Activated CD8-positive, alpha-beta T cell treated with anti-CD3 and anti-CD28 coated beads for 36 hours (primary cell): ENCODE measurements around the gene CHIA. TPM values are rescaled to one million over a fixed set of nuclear protein-coding genes. Genes with fewer than 3 reads are reported as not detected.

Experiments
- ATAC-seq: fragments of 200-7000 bp; cut with Tn5 transposase; one replicate; pipeline ENCODE4 v1.10.0; 2021; ENCODE audit warnings: mild to moderate bottlenecking, moderate library complexity
- CTCF ChIA-PET: fragments of 350-600 bp; sonication (Branson Sonifier 250); formaldehyde crosslinking; loops from one replicate; lab custom pipeline; 2021; ENCODE audit warnings: antibody characterized with exemption; lab: Charles Lee
- POLR2A ChIA-PET: fragments of 350-600 bp; sonication (Branson Sonifier 250); formaldehyde crosslinking; loops from one replicate; lab custom pipeline; 2021; ENCODE audit warnings: antibody characterized with exemption; lab: Charles Lee
- DNase-seq: peaks from one replicate; pipeline ENCODE4 v3.0.0-alpha.2; 2020
- H3K27ac Mint-ChIP-seq: one replicate; pipeline ENCODE4 v1.8.0; 2021; ENCODE audit warnings: mild to moderate bottlenecking, mixed read lengths
- H3K27me3 Mint-ChIP-seq: one replicate; pipeline ENCODE4 v1.8.0; 2021; ENCODE audit warnings: mixed read lengths
- H3K36me3 Mint-ChIP-seq: one replicate; pipeline ENCODE4 v1.8.0; 2021; ENCODE audit warnings: low read depth, mixed read lengths
- H3K4me1 Mint-ChIP-seq: one replicate; pipeline ENCODE4 v1.8.0; 2021; ENCODE audit warnings: low read depth, mixed read lengths
- H3K4me3 Mint-ChIP-seq: one replicate; pipeline ENCODE4 v1.8.0; 2021; ENCODE audit warnings: mild to moderate bottlenecking, moderate library complexity, mixed read lengths
- H3K9me3 Mint-ChIP-seq: one replicate; pipeline ENCODE4 v1.8.0; 2021; ENCODE audit warnings: mixed read lengths
- CTCF ChIP-seq: fragments of 200-600 bp; IDR thresholded peaks from one replicate; pipeline ENCODE4 v1.8.0; 2022; ENCODE audit warnings: antibody characterized with exemption, mild to moderate bottlenecking
- intact Hi-C: fragments of 100-400 bp; cut with micrococcal nuclease; formaldehyde crosslinking; loops from one replicate; pipeline ENCODE4 v1.10.0; 2022
- total RNA-seq, 2 experiments: library from RNA; stranded (reverse); gene quantifications; one replicate each; pipeline ENCODE4 v1.2.3, GENCODE V29; 2021

Gene CHIA
- total RNA-seq, 2 experiments from 2014 or later: not detected

- no peaks in the 10 kb centered on the region for H3K27me3 Mint-ChIP-seq
- no peak for ATAC-seq
- intact Hi-C loops: no loop called here
- no peaks in the 10 kb centered on the region for H3K36me3 Mint-ChIP-seq
- no peaks in the 10 kb centered on the region for H3K9me3 Mint-ChIP-seq
- H3K4me3 Mint-ChIP-seq: no peak overlapping the region
- no peak overlapping the region for H3K27ac Mint-ChIP-seq
- ChIA-PET POLR2A (no interaction called here), CTCF (interaction anchor here (0.6 to 1.7 kb wide), 3 partner anchors 9 to 23 kb away, joined by 3 to 4 read pairs (median 3); no protein-coding TSS in a partner anchor)
- H3K4me1 Mint-ChIP-seq: peaks cover 8% of the 10 kb centered on the region
- TF ChIP-seq CTCF: no peak
- DNase-seq: no peak
These were observed 9.2 kb upstream of the CHIA start for GRCh38 chr1:111281411-111281810.

GRCh38 chr1:111283838-111284237 is 6.8 kb upstream of the CHIA start:
- CTCF ChIA-PET: no interaction called here
- no peaks in the 10 kb centered on the region for H3K9me3 Mint-ChIP-seq
- H3K4me3 Mint-ChIP-seq: no peak overlapping the region
- intact Hi-C loops: no loop called here
- H3K27ac Mint-ChIP-seq: no peak overlapping the region
- ATAC-seq (no peak), DNase-seq (no peak)
- H3K27me3 Mint-ChIP-seq: no peaks in the 10 kb centered on the region
- no peaks in the 10 kb centered on the region for H3K36me3 Mint-ChIP-seq
- POLR2A ChIA-PET: no interaction called here
- TF ChIP-seq CTCF: no peak
- H3K4me1 Mint-ChIP-seq: peaks cover 5% of the 10 kb centered on the region

- no peaks in the 10 kb centered on the region for H3K4me1 Mint-ChIP-seq
- H3K27ac Mint-ChIP-seq: no peak overlapping the region
- ATAC-seq (no peak), DNase-seq (no peak)
- H3K9me3 Mint-ChIP-seq: no peaks in the 10 kb centered on the region
- H3K27me3 Mint-ChIP-seq: no peaks in the 10 kb centered on the region
- H3K36me3 Mint-ChIP-seq: no peaks in the 10 kb centered on the region
- no peak overlapping the region for H3K4me3 Mint-ChIP-seq
- ChIA-PET POLR2A (interaction anchor here (1.0 kb wide), 1 partner anchor 78 kb away, joined by 3 read pairs; no protein-coding TSS in a partner anchor), CTCF (interaction anchor here (0.9 kb wide), 1 partner anchor 484 kb away, joined by 3 read pairs; no protein-coding TSS in a partner anchor)
- TF ChIP-seq CTCF: no peak
- intact Hi-C loops: no loop called here
These were observed 4.8 kb upstream of the CHIA start for GRCh38 chr1:111285879-111286278.

DNA sequence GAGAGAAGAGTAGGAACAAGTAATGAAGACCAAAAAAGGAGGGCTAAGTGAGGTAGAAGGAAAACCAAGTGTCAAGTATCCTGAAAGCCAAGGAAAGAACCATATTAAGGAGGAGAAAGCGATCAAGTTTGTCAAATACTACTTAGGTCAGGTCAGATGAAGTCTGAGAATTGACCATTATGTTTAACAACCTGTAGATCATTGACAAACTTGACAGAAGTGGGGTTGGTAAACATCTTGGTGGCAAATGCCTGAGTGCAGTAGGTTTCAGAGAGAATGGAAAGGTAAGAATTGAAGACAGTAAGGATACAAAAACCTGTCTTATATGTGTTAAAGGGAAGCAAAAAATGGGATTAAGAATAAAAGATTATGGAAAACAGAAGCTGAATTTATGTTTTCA is 3.7 kb upstream of the CHIA start:
- no peaks in the 10 kb centered on the region for H3K9me3 Mint-ChIP-seq
- H3K27ac Mint-ChIP-seq: no peak overlapping the region
- no peaks in the 10 kb centered on the region for H3K27me3 Mint-ChIP-seq
- CTCF ChIA-PET: no interaction called here
- no peaks in the 10 kb centered on the region for H3K4me1 Mint-ChIP-seq
- intact Hi-C loops: no loop called here
- POLR2A ChIA-PET: no interaction called here
- no peaks in the 10 kb centered on the region for H3K36me3 Mint-ChIP-seq
- H3K4me3 Mint-ChIP-seq: no peak overlapping the region
- no peak for ATAC-seq
- no peak for DNase-seq
- TF ChIP-seq CTCF: no peak

DNA sequence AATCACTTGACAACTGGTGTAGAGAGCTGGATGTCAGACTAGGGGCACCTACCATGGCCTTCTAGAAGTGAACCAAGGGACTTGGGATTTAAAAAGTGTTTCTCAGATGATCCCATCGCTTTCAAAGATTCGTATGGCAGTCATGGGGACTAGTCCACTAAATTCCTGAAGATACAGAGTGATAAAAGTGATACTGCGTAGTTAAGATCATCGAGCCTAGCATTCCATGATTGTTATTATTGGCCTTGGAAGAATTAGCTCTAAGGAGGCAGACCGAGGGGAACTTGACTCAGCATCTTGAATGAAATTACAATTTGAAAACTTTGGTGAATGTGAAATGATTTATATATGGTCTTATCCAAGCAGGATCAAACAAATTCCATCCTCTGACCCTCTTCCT is 1.3 kb upstream of the CHIA start:
- intact Hi-C loops: no loop called here
- no peak overlapping the region for H3K4me3 Mint-ChIP-seq
- ChIA-PET POLR2A (no interaction called here), CTCF (interaction anchor here (1.0 to 1.2 kb wide), 2 partner anchors 15 to 259 kb away, joined by 3 read pairs; no protein-coding TSS in a partner anchor)
- H3K9me3 Mint-ChIP-seq: no peaks in the 10 kb centered on the region
- no peaks in the 10 kb centered on the region for H3K27me3 Mint-ChIP-seq
- no peak overlapping the region for H3K27ac Mint-ChIP-seq
- H3K4me1 Mint-ChIP-seq: peaks cover 3% of the 10 kb centered on the region
- no peak for TF ChIP-seq CTCF
- no peak for DNase-seq
- no peak for ATAC-seq
- H3K36me3 Mint-ChIP-seq: no peaks in the 10 kb centered on the region
